Mucosa of stomach (tissue), 1 donor: Measurements from ENCODE around the gene TKT.
"Not testable (repeated sequence)": the region's sequence is repeated elsewhere in the genome, so short reads cannot be mapped to it uniquely, and the experiment has no call there.

Source experiments
- H3K27me3 ChIP-seq: one replicate; pipeline ENCODE4 v1.7.0; 2013; ENCODE audit warnings: mild to moderate bottlenecking, low read length; ENCODE audit not compliant: control insufficient read depth, insufficient read depth
- H3K36me3 ChIP-seq: one replicate; pipeline ENCODE4 v1.7.0; 2013; ENCODE audit warnings: low read length; ENCODE audit not compliant: control insufficient read depth, insufficient read depth
- H3K4me1 ChIP-seq: one replicate; pipeline ENCODE4 v1.7.0; 2013; ENCODE audit warnings: mild to moderate bottlenecking, low read length; ENCODE audit not compliant: control insufficient read depth, insufficient read depth
- H3K4me3 ChIP-seq: one replicate; pipeline ENCODE4 v1.7.0; 2013; ENCODE audit warnings: low read length
- H3K9ac ChIP-seq: one replicate; pipeline ENCODE4 v1.7.0; 2013; ENCODE audit warnings: mild to moderate bottlenecking, low read length, moderate library complexity
- H3K9me3 ChIP-seq: one replicate; pipeline ENCODE4 v1.7.0; 2013; ENCODE audit warnings: mild to moderate bottlenecking, low read length, moderate library complexity; ENCODE audit not compliant: control insufficient read depth
- donor health status: Pancreatic carcinoma.

TKT gene

GRCh38 chr3:53257465-53257864, 1.6 kb upstream of the TKT start:
- no peak overlapping the region for H3K4me3 ChIP-seq

GRCh38 chr3:53256704-53257055, 858 bp upstream of the TKT start:
- no peaks in the 10 kb centered on the region for H3K9me3 ChIP-seq
- no peaks in the 10 kb centered on the region for H3K27me3 ChIP-seq
- peaks cover 23% of the 10 kb centered on the region for H3K4me1 ChIP-seq
- no peak overlapping the region for H3K9ac ChIP-seq
- no peaks in the 10 kb centered on the region for H3K36me3 ChIP-seq
- no peak overlapping the region for H3K4me3 ChIP-seq

More at GRCh38 chr3:53257465-53257864, 1.6 kb upstream of the TKT start:
- Histone ChIP-seq H3K4me1 (peaks cover 18% of the 10 kb centered on the region), H3K9ac (no peak overlapping the region), H3K27me3 (no peaks in the 10 kb centered on the region), H3K9me3 (no peaks in the 10 kb centered on the region), H3K36me3 (no peaks in the 10 kb centered on the region)

GRCh38 chr3:53255423-53255774, 423 bp downstream of the TKT start:
- Histone ChIP-seq H3K27me3 (no peaks in the 10 kb centered on the region), H3K9me3 (no peaks in the 10 kb centered on the region), H3K36me3 (no peaks in the 10 kb centered on the region), H3K9ac (peak overlapping the region; percentile 79), H3K4me3 (peak overlapping the region; percentile 92), H3K4me1 (peaks cover 31% of the 10 kb centered on the region)

GRCh38 chr3:53254509-53255422, 1.1 kb downstream of the TKT start:
- Histone ChIP-seq H3K9ac (peak overlapping the region; percentile 79), H3K4me3 (peak overlapping the region; percentile 92), H3K4me1 (peaks cover 36% of the 10 kb centered on the region)

GRCh38 chr3:53253707-53254508, 1.9 kb downstream of the TKT start:
- Histone ChIP-seq H3K4me1 (peaks cover 40% of the 10 kb centered on the region), H3K36me3 (no peaks in the 10 kb centered on the region), H3K9me3 (no peaks in the 10 kb centered on the region), H3K9ac (peak overlapping the region; percentile 79), H3K4me3 (peak overlapping the region; percentile 92), H3K27me3 (no peaks in the 10 kb centered on the region)

More at GRCh38 chr3:53254509-53255422, 1.1 kb downstream of the TKT start:
- no peaks in the 10 kb centered on the region for H3K9me3 ChIP-seq
- no peaks in the 10 kb centered on the region for H3K36me3 ChIP-seq
- no peaks in the 10 kb centered on the region for H3K27me3 ChIP-seq

GRCh38 chr3:53252947-53253322, 2.9 kb downstream of the TKT start:
- H3K4me1 ChIP-seq = peaks cover 40% of the 10 kb centered on the region
- peak overlapping the region; percentile 25 for H3K9ac ChIP-seq
- not testable (repeated sequence) for H3K27me3 ChIP-seq, H3K4me3 ChIP-seq, H3K36me3 ChIP-seq, H3K9me3 ChIP-seq

- Histone ChIP-seq H3K36me3 (no peaks in the 10 kb centered on the region), H3K4me1 (peaks cover 40% of the 10 kb centered on the region), H3K9me3 (no peaks in the 10 kb centered on the region), H3K9ac (peak overlapping the region; percentile 5), H3K27me3 (no peaks in the 10 kb centered on the region), H3K4me3 (no peak overlapping the region)
These were observed 3.5 kb downstream of the TKT start for GRCh38 chr3:53252096-53252946.

- Histone ChIP-seq H3K27me3 (no peaks in the 10 kb centered on the region), H3K36me3 (no peaks in the 10 kb centered on the region), H3K9me3 (no peaks in the 10 kb centered on the region), H3K4me1 (peaks cover 40% of the 10 kb centered on the region), H3K4me3 (no peak overlapping the region), H3K9ac (no peak overlapping the region)
These were observed 4.8 kb downstream of the TKT start for GRCh38 chr3:53250881-53251605.

GRCh38 chr3:53250453-53250852, 5.4 kb downstream of the TKT start:
- H3K36me3 ChIP-seq = no peaks in the 10 kb centered on the region
- H3K9me3 ChIP-seq = no peaks in the 10 kb centered on the region
- H3K4me3 ChIP-seq = no peak overlapping the region
- no peaks in the 10 kb centered on the region for H3K27me3 ChIP-seq
- no peak overlapping the region for H3K9ac ChIP-seq
- H3K4me1 ChIP-seq = peaks cover 40% of the 10 kb centered on the region

GRCh38 chr3:53248161-53248560, 7.7 kb downstream of the TKT start:
- H3K9me3 ChIP-seq = no peaks in the 10 kb centered on the region
- H3K4me3 ChIP-seq = no peak overlapping the region
- H3K4me1 ChIP-seq = peaks cover 45% of the 10 kb centered on the region
- H3K9ac ChIP-seq = no peak overlapping the region
- H3K27me3 ChIP-seq = no peaks in the 10 kb centered on the region
- no peaks in the 10 kb centered on the region for H3K36me3 ChIP-seq

GRCh38 chr3:53247619-53248018, 8.2 kb downstream of the TKT start:
- H3K36me3 ChIP-seq = no peaks in the 10 kb centered on the region
- H3K27me3 ChIP-seq = no peaks in the 10 kb centered on the region
- no peak overlapping the region for H3K9ac ChIP-seq
- no peak overlapping the region for H3K4me3 ChIP-seq
- H3K9me3 ChIP-seq = no peaks in the 10 kb centered on the region
- H3K4me1 ChIP-seq = peaks cover 43% of the 10 kb centered on the region
